MM.1S (cell line): ENCODE measurements around the gene TRPC6.

ENCODE experiments used
- DNase-seq: peaks from one replicate; pipeline ENCODE4 v3.0.0-alpha.2; 2015
- H2AFZ ChIP-seq: fragments of 300-600 bp; sonication (generic); 2 replicates; pipeline ENCODE4 v1.6.0; 2016; ENCODE audit warnings: antibody characterized with exemption, low read length
- H3F3A ChIP-seq: fragments of 300-600 bp; sonication (generic); 2 replicates; pipeline ENCODE4 v1.6.1; 2016; ENCODE audit warnings: mild to moderate bottlenecking, antibody characterized with exemption, low read length, moderate library complexity, mixed read lengths; ENCODE audit not compliant: insufficient read depth
- H3K27ac ChIP-seq: fragments of 300-600 bp; sonication (generic); 2 replicates; pipeline ENCODE4 v1.5.1; 2016; ENCODE audit warnings: mild to moderate bottlenecking, low read length
- H3K27me3 ChIP-seq: fragments of 300-600 bp; sonication (generic); replicated peaks from 2 replicates; pipeline ENCODE4 v1.6.0; 2016; ENCODE audit warnings: low read length; ENCODE audit not compliant: insufficient read depth
- H3K36me3 ChIP-seq: fragments of 300-600 bp; sonication (generic); replicated peaks from 2 replicates; pipeline ENCODE4 v1.6.1; 2016; ENCODE audit warnings: mild to moderate bottlenecking, low read length, mixed read lengths; ENCODE audit not compliant: insufficient read depth
- H3K4me1 ChIP-seq: fragments of 300-600 bp; sonication (generic); 2 replicates; pipeline ENCODE4 v1.6.1; 2016; ENCODE audit warnings: low read length, mixed read lengths
- H3K4me2 ChIP-seq: fragments of 300-600 bp; sonication (generic); 2 replicates; pipeline ENCODE4 v1.6.0; 2016; ENCODE audit warnings: low read depth, low read length
- H3K4me3 ChIP-seq: fragments of 300-600 bp; sonication (generic); 2 replicates; pipeline ENCODE4 v1.5.1; 2016; ENCODE audit warnings: low read length, mixed read lengths
- H3K79me2 ChIP-seq: fragments of 300-600 bp; sonication (generic); 2 replicates; pipeline ENCODE4 v1.6.1; 2016; ENCODE audit warnings: mixed run types, low read length, mixed read lengths
- H3K9ac ChIP-seq: fragments of 300-600 bp; sonication (generic); 2 replicates; pipeline ENCODE4 v1.6.1; 2016; ENCODE audit warnings: low read length, mixed read lengths
- H3K9me2 ChIP-seq: fragments of 300-600 bp; sonication (generic); replicated peaks from 2 replicates; pipeline ENCODE4 v1.6.1; 2016; ENCODE audit warnings: mild to moderate bottlenecking, low read length, mixed read lengths; ENCODE audit not compliant: insufficient read depth
- H3K9me3 ChIP-seq: fragments of 300-600 bp; sonication (generic); replicated peaks from 2 replicates; pipeline ENCODE4 v1.6.1; 2016; ENCODE audit warnings: mild to moderate bottlenecking, low read length, mixed read lengths; ENCODE audit not compliant: insufficient read depth
- H4K20me1 ChIP-seq: fragments of 300-600 bp; sonication (generic); 2 replicates; pipeline ENCODE4 v1.6.1; 2016; ENCODE audit warnings: mild to moderate bottlenecking, low read length, moderate library complexity, mixed read lengths; ENCODE audit not compliant: insufficient read depth
- CTCF ChIP-seq: fragments of 300-600 bp; sonication (generic); IDR thresholded peaks from 2 replicates; pipeline ENCODE4 v1.5.1; 2016; ENCODE audit warnings: antibody characterized with exemption, low read length, mixed read lengths
- EZH2 ChIP-seq: fragments of 300-600 bp; sonication (generic); optimal IDR thresholded peaks from 2 replicates; pipeline ENCODE3; 2017; ENCODE audit warnings: low read depth, mild to moderate bottlenecking, antibody characterized with exemption, low read length, mixed read lengths
- EZH2phosphoT487 ChIP-seq: fragments of 300-600 bp; sonication (generic); IDR thresholded peaks from 2 replicates; pipeline ENCODE4 v1.6.1; 2018; ENCODE audit warnings: antibody characterized with exemption, low read length

The TRPC6 gene

GRCh38 chr11:101516546-101516945 lies 67.3 kb downstream of the TRPC6 start:
- H3F3A ChIP-seq = no peaks in the 10 kb centered on the region
- no peak for DNase-seq
- H3K27me3 ChIP-seq = no peaks in the 10 kb centered on the region
- no peak overlapping the region for H3K4me2 ChIP-seq
- no peak for TF ChIP-seq CTCF
- TF ChIP-seq EZH2phosphoT487 = no peak
- TF ChIP-seq EZH2 = no peak
- H3K36me3 ChIP-seq = no peaks in the 10 kb centered on the region
- H3K9me2 ChIP-seq = no peaks in the 10 kb centered on the region
- H4K20me1 ChIP-seq = no peaks in the 10 kb centered on the region
- no peak overlapping the region for H3K9ac ChIP-seq
- H2AFZ ChIP-seq = no peak overlapping the region
- no peaks in the 10 kb centered on the region for H3K4me1 ChIP-seq
- H3K9me3 ChIP-seq = no peaks in the 10 kb centered on the region
- H3K4me3 ChIP-seq = no peak overlapping the region
- no peak overlapping the region for H3K27ac ChIP-seq
- H3K79me2 ChIP-seq = no peaks in the 10 kb centered on the region

GRCh38 chr11:101511065-101511464 lies 72.7 kb downstream of the TRPC6 start:
- H3K4me1 ChIP-seq = no peaks in the 10 kb centered on the region
- TF ChIP-seq EZH2 (no peak), CTCF (no peak), EZH2phosphoT487 (no peak)

GRCh38 chr11:101510591-101510990 lies 73.2 kb downstream of the TRPC6 start:
- TF ChIP-seq EZH2 (no peak), CTCF (no peak), EZH2phosphoT487 (no peak)
- Histone ChIP-seq H3K27ac (no peak overlapping the region), H3K9ac (no peak overlapping the region), H3F3A (no peaks in the 10 kb centered on the region), H2AFZ (no peak overlapping the region), H3K4me3 (no peak overlapping the region), H3K79me2 (no peaks in the 10 kb centered on the region), H3K9me2 (no peaks in the 10 kb centered on the region), H3K4me2 (no peak overlapping the region), H3K9me3 (no peaks in the 10 kb centered on the region), H3K4me1 (no peaks in the 10 kb centered on the region), H3K27me3 (no peaks in the 10 kb centered on the region), H3K36me3 (no peaks in the 10 kb centered on the region), H4K20me1 (no peaks in the 10 kb centered on the region)
- no peak for DNase-seq

More at GRCh38 chr11:101511065-101511464, 72.7 kb downstream of the TRPC6 start:
- Histone ChIP-seq H4K20me1 (no peaks in the 10 kb centered on the region), H3K27ac (no peak overlapping the region), H3K4me2 (no peak overlapping the region), H3K4me3 (no peak overlapping the region), H3K9ac (no peak overlapping the region), H2AFZ (no peak overlapping the region), H3K79me2 (no peaks in the 10 kb centered on the region), H3K9me3 (no peaks in the 10 kb centered on the region), H3F3A (no peaks in the 10 kb centered on the region), H3K9me2 (no peaks in the 10 kb centered on the region), H3K27me3 (no peaks in the 10 kb centered on the region), H3K36me3 (no peaks in the 10 kb centered on the region)
- no peak for DNase-seq
